HepG2 (cell line): Measurements from ENCODE around the gene KDM5C.

Experiments used
- EHMT2 ChIP-seq: fragments of 200-600 bp; sonication (generic); IDR thresholded peaks from 2 replicates; pipeline ENCODE4 v1.7.0; 2017; ENCODE audit warnings: antibody characterized with exemption, low read depth, low read length, borderline replicate concordance
- ESRRA ChIP-seq: sonication (generic); formaldehyde crosslinking; IDR thresholded peaks from 2 replicates; pipeline ENCODE4 v1.5.1; 2020; ENCODE audit warnings: mild to moderate bottlenecking, low read depth, missing genetic modification reagents
- KLF6 ChIP-seq: IDR thresholded peaks from 2 replicates; pipeline ENCODE4 v1.8.0; 2016; ENCODE audit warnings: missing biosample characterization, missing genetic modification reagents
- POLR2A ChIP-seq, 2 experiments: IDR thresholded peaks; 2 replicates each; pipeline ENCODE4 v1.6.1; 2011; ENCODE audit warnings: low read depth in 2 of 2, low read length in 2 of 2, mild to moderate bottlenecking in 1 of 2, moderate library complexity in 1 of 2; ENCODE audit not compliant: insufficient read depth in 1 of 2
- RELA ChIP-seq: sonication (generic); formaldehyde crosslinking; IDR thresholded peaks from 2 replicates; pipeline ENCODE4 v1.4.0; 2020; ENCODE audit warnings: missing genetic modification reagents
- TBP ChIP-seq: sonication (generic); formaldehyde crosslinking; IDR thresholded peaks from 2 replicates; pipeline ENCODE4 v1.5.0; 2020; ENCODE audit warnings: missing genetic modification reagents
- ZNF274 ChIP-seq: sonication (generic); formaldehyde crosslinking; IDR thresholded peaks from 2 replicates; pipeline ENCODE4 v1.5.1; 2020; ENCODE audit warnings: mild to moderate bottlenecking, missing genetic modification reagents
- ZNF292 ChIP-seq: sonication (generic); formaldehyde crosslinking; IDR thresholded peaks from 2 replicates; pipeline ENCODE4 v1.8.1; 2022; ENCODE audit warnings: mild to moderate bottlenecking, low read depth, missing genetic modification reagents, borderline replicate concordance
- ZSCAN29 ChIP-seq: sonication (generic); formaldehyde crosslinking; conservative IDR thresholded peaks from 2 replicates; pipeline ENCODE4 v1.4.0; 2020; ENCODE audit warnings: mild to moderate bottlenecking, missing genetic modification reagents

- TF ChIP-seq ESRRA (CRISPR knock-in tag) (no peak), EHMT2 (no peak), ZNF292 (no peak), ZSCAN29 (CRISPR knock-in tag) (no peak), ZNF274 (no peak), POLR2A (IDR thresholded peaks at IDR 0.05; ENCODE audit: insufficient read depth in 1 of 2, low read depth in 2 of 2, low read length in 2 of 2) (no peak), TBP (CRISPR knock-in tag) (no peak), RELA (CRISPR knock-in tag) (no peak), KLF6 (no peak)
Observed at GRCh38 chrX:53196678-53197077, 28.3 kb downstream of the KDM5C start.
